NCI-H1092 (cell line): Measurements from ENCODE around the gene CHADL.
"Not testable (repeated sequence)": the region's sequence is repeated elsewhere in the genome, so short reads cannot be mapped to it uniquely, and the experiment has no call there.

Experiments
- DNase-seq: peaks from one replicate; lab custom pipeline; 2025; lab: John Stamatoyannopoulos, UW

The CHADL gene

GRCh38 chr22:41181349-41182241 is 59.1 kb downstream of the CHADL start:
- DNase-seq, result no peak

DNA sequence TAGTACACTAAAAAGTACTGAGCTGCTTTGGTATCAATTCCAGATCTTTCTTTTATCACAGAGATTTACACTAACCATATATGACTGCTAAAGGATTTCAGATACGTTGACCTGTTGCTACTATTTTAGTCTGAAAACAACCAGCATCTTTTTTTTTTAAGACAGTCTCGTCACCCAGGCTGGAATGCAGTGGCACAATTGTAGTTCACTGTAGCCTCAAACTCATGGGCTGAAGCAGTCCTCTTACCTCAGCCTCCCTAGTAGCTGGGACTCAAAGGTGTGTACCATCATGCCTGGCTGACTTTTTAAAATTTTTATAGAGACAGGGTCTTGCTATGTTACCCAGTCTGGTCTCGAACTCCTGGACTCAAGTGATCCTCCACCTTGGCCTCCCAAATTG is 59.8 kb downstream of the CHADL start:
- DNase-seq, result no peak

DNA sequence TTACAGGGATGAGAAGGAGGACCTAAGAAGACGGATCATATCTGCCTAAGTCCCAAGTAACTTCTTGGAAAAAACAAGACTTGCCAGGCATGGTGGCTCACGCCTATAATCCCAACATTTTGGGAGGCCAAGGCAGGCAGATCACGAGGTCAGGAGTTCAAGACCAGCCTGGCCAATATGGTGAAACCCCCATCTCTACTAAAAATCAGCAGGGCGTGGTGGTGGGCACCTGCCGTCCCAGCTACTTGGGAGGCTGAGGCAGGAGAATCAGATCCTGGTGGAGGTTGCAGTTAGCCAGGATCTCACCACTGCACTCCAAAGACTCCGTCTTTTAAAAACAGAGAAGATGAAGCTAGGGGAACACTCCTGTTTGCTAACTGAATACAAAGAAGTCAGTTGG is 60.4 kb downstream of the CHADL start:
- DNase-seq, result not testable (repeated sequence)
